HCT116 (cell line): ENCODE data around the gene BMP2K.

Source experiments
- EZH2 ChIP-seq: fragments of 200-600 bp; sonication (generic); IDR thresholded peaks from 2 replicates; pipeline ENCODE4 v1.6.1; 2017; ENCODE audit warnings: antibody characterized with exemption, mixed run types
- FOSL1 ChIP-seq: IDR thresholded peaks from 2 replicates; pipeline ENCODE4 v1.6.1; 2012; ENCODE audit warnings: low read depth
- POLR2A ChIP-seq: IDR thresholded peaks from 2 replicates; pipeline ENCODE4 v1.7.0; 2011; ENCODE audit warnings: borderline replicate concordance; ENCODE audit not compliant: insufficient read depth, insufficient read length; ENCODE audit errors: extremely low read depth
- POLR2AphosphoS5 ChIP-seq: IDR thresholded peaks from 2 replicates; pipeline ENCODE4 v1.6.1; 2011; ENCODE audit warnings: mild to moderate bottlenecking, low read depth, low read length, moderate library complexity
- SIN3A ChIP-seq: IDR thresholded peaks from 2 replicates; pipeline ENCODE4 v1.6.1; 2012; ENCODE audit warnings: low read depth
- SP1 ChIP-seq: IDR thresholded peaks from 2 replicates; pipeline ENCODE4 v1.6.1; 2012; ENCODE audit warnings: low read depth
- SRF ChIP-seq: IDR thresholded peaks from 2 replicates; pipeline ENCODE4 v1.6.1; 2012; ENCODE audit warnings: low read depth
- TCF7L2 ChIP-seq: IDR thresholded peaks from 2 replicates; pipeline ENCODE4 v1.7.0; 2011; ENCODE audit warnings: borderline replicate concordance, inconsistent platforms; ENCODE audit not compliant: insufficient read depth, insufficient read length; ENCODE audit errors: extremely low read depth
- YY1 ChIP-seq: IDR thresholded peaks from 2 replicates; pipeline ENCODE4 v1.6.1; 2011; ENCODE audit warnings: low read length, low read depth, moderate library complexity, mild to moderate bottlenecking; ENCODE audit not compliant: insufficient replicate concordance; ENCODE audit errors: extremely low read depth
- TF ChIP-seq, protein P1 (sequence below), 3 experiments: fragments of 200-600 bp in 1 of 3; sonication (generic) in 1 of 3; IDR thresholded peaks in 2 of 3; conservative IDR thresholded peaks in 1 of 3; 2 replicates each; pipeline ENCODE4 v1.5.1; 2012 to 2017; ENCODE audit warnings: low read depth in 2 of 3, low read length in 2 of 3, antibody characterized with exemption in 1 of 3, borderline replicate concordance in 1 of 3, control low read depth in 1 of 3, mild to moderate bottlenecking in 1 of 3, mixed read lengths in 1 of 3, mixed run types in 1 of 3, moderate library complexity in 1 of 3; ENCODE audit not compliant: insufficient read depth in 1 of 3

DNA sequence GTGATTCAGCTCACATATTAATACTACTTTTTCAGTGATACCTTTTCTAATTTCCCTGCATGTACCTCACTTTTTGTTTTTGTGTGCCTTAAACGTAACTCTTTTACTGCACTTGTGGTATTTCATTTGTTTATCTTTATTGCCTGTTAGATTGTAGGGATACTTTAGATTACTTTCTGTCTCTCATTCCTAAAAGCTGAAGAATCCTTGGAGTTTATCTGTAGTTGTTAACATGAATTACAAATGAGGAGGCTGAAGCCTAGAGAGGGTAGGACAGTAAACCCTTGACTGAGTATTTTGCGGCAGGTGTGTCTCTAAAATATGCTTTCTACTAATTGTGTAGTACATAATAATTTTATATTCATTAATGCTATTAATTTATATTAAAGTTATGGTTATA, 34.9 kb downstream of the BMP2K start:
- TF ChIP-seq, protein P1, sequence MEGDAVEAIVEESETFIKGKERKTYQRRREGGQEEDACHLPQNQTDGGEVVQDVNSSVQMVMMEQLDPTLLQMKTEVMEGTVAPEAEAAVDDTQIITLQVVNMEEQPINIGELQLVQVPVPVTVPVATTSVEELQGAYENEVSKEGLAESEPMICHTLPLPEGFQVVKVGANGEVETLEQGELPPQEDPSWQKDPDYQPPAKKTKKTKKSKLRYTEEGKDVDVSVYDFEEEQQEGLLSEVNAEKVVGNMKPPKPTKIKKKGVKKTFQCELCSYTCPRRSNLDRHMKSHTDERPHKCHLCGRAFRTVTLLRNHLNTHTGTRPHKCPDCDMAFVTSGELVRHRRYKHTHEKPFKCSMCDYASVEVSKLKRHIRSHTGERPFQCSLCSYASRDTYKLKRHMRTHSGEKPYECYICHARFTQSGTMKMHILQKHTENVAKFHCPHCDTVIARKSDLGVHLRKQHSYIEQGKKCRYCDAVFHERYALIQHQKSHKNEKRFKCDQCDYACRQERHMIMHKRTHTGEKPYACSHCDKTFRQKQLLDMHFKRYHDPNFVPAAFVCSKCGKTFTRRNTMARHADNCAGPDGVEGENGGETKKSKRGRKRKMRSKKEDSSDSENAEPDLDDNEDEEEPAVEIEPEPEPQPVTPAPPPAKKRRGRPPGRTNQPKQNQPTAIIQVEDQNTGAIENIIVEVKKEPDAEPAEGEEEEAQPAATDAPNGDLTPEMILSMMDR (IDR thresholded peaks at IDR 0.05 in 2 of 3, conservative IDR thresholded peaks at IDR 0.05 in 1 of 3; ENCODE audit: borderline replicate concordance in 1 of 3, insufficient read depth in 1 of 3, low read depth in 2 of 3, low read length in 2 of 3) = no peak
- TF ChIP-seq SRF (no peak), YY1 (no peak), EZH2 (no peak), SP1 (no peak), POLR2AphosphoS5 (no peak), POLR2A (no peak), SIN3A (no peak), FOSL1 (no peak), TCF7L2 (no peak)
